Left ventricle myocardium inferior (tissue), 1 donor: Measurements from ENCODE around the gene ADGRE3. TPM values are rescaled to one million over a fixed set of nuclear protein-coding genes. Genes with fewer than 3 reads are reported as not detected.

Source experiments
- DNase-seq: peaks from one replicate; pipeline ENCODE4 v3.0.0-alpha.2; 2020
- H3K27ac ChIP-seq: fragments of 200-600 bp; replicated peaks from 2 replicates; pipeline ENCODE4 v1.8.0; 2021
- H3K27me3 ChIP-seq: fragments of 200-600 bp; 2 replicates; pipeline ENCODE4 v1.8.0; 2021; ENCODE audit warnings: low read depth
- H3K36me3 ChIP-seq: fragments of 200-600 bp; 2 replicates; pipeline ENCODE4 v1.8.0; 2021
- H3K4me1 ChIP-seq: fragments of 200-600 bp; 2 replicates; pipeline ENCODE4 v1.8.0; 2021
- H3K4me3 ChIP-seq: fragments of 200-600 bp; 2 replicates; pipeline ENCODE4 v1.8.0; 2021; ENCODE audit warnings: mild to moderate bottlenecking, moderate library complexity
- H3K9me3 ChIP-seq: fragments of 200-600 bp; replicated peaks from 2 replicates; pipeline ENCODE4 v1.8.0; 2021
- intact Hi-C: fragments of 100-400 bp; cut with micrococcal nuclease; formaldehyde crosslinking; loops from one replicate; pipeline ENCODE4 v1.11.0; 2022
- total RNA-seq: library from RNA; stranded (reverse); fragmentation: NEBNext Ultra II Directional; extraction: Animal tissue kit (Norgen Biotek cat#: 25700); gene quantifications from one replicate; pipeline ENCODE4 v1.2.1, GENCODE V29; 2021
- TF ChIP-seq, protein P1 (sequence below): fragments of 200-600 bp; IDR thresholded peaks from 2 replicates; pipeline ENCODE4 v1.8.0; 2021; ENCODE audit warnings: antibody characterized with exemption, mild to moderate bottlenecking, borderline replicate concordance
- donor health status: DM: no; HTN: yes; CAD: no; lungs with severe emphysema.

The ADGRE3 gene
- total RNA-seq, 1 donor from 2014 or later: not detected

DNA sequence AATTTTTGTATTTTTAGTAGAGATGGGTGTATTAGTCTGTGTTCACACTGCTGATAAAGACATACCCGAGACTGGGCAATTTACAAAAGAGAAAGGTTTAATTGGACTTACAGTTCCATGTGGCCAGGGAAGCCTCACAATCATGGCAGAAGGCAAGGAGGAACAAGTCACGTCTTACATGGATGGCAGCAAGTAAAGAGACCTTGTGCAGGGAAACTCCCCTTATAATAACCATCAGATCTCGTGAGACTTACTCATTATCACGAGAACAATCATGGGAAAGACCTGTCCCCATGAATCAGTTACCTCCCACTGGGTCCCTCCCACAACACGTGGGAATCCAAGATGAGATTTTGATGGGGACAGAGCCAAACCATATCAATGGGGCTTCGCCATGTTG, 29.8 kb upstream of the ADGRE3 start:
- Histone ChIP-seq H3K4me1 (no peaks in the 10 kb centered on the region), H3K36me3 (peaks cover 100% of the 10 kb centered on the region), H3K27ac (no peak overlapping the region), H3K27me3 (no peaks in the 10 kb centered on the region), H3K4me3 (no peak overlapping the region), H3K9me3 (no peaks in the 10 kb centered on the region)
- TF ChIP-seq, protein P1, sequence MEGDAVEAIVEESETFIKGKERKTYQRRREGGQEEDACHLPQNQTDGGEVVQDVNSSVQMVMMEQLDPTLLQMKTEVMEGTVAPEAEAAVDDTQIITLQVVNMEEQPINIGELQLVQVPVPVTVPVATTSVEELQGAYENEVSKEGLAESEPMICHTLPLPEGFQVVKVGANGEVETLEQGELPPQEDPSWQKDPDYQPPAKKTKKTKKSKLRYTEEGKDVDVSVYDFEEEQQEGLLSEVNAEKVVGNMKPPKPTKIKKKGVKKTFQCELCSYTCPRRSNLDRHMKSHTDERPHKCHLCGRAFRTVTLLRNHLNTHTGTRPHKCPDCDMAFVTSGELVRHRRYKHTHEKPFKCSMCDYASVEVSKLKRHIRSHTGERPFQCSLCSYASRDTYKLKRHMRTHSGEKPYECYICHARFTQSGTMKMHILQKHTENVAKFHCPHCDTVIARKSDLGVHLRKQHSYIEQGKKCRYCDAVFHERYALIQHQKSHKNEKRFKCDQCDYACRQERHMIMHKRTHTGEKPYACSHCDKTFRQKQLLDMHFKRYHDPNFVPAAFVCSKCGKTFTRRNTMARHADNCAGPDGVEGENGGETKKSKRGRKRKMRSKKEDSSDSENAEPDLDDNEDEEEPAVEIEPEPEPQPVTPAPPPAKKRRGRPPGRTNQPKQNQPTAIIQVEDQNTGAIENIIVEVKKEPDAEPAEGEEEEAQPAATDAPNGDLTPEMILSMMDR: no peak
- intact Hi-C loops: no loop called here
- DNase-seq: no peak

GRCh38 chr19:14703833-14704232, 29.2 kb upstream of the ADGRE3 start:
- no peak overlapping the region for H3K27ac ChIP-seq
- no peaks in the 10 kb centered on the region for H3K9me3 ChIP-seq
- no peaks in the 10 kb centered on the region for H3K4me1 ChIP-seq
- H3K4me3 ChIP-seq: no peak overlapping the region
- no peaks in the 10 kb centered on the region for H3K27me3 ChIP-seq
- TF ChIP-seq, protein P1: no peak
- intact Hi-C loops: no loop called here
- DNase-seq: no peak
- peaks cover 100% of the 10 kb centered on the region for H3K36me3 ChIP-seq

- no peaks in the 10 kb centered on the region for H3K9me3 ChIP-seq
- no peak for DNase-seq
- TF ChIP-seq, protein P1: no peak
- H3K36me3 ChIP-seq: peaks cover 100% of the 10 kb centered on the region
- H3K27ac ChIP-seq: no peak overlapping the region
- H3K4me3 ChIP-seq: no peak overlapping the region
- intact Hi-C loops: no loop called here
- no peaks in the 10 kb centered on the region for H3K27me3 ChIP-seq
- H3K4me1 ChIP-seq: no peaks in the 10 kb centered on the region
These were observed 26.2 kb upstream of the ADGRE3 start for GRCh38 chr19:14700711-14701375.

DNA sequence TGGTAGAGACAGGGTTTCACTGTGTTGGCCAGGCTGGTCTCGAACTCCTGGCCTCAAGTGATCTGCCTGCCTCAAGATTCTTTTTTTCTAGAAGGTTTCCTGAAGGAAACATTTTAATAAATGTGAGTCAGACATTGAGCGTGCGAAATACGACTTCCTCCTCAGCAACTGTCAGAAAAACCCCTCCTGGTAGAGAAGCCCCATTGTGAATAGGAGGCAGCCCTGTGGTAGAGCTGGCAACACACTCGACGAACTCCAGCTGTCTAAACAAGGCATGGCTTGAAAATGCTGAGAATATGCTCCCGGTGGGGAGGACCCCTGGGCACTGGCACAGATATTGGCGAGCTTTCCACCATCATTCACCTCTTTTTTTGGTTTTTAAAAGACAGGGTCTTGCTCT, 25.0 kb upstream of the ADGRE3 start:
- TF ChIP-seq, protein P1: no peak
- no peak for DNase-seq
- peaks cover 100% of the 10 kb centered on the region for H3K36me3 ChIP-seq
- intact Hi-C loops: no loop called here
- no peak overlapping the region for H3K27ac ChIP-seq
- H3K27me3 ChIP-seq: no peaks in the 10 kb centered on the region
- no peaks in the 10 kb centered on the region for H3K4me1 ChIP-seq
- no peaks in the 10 kb centered on the region for H3K9me3 ChIP-seq
- H3K4me3 ChIP-seq: no peak overlapping the region

DNA sequence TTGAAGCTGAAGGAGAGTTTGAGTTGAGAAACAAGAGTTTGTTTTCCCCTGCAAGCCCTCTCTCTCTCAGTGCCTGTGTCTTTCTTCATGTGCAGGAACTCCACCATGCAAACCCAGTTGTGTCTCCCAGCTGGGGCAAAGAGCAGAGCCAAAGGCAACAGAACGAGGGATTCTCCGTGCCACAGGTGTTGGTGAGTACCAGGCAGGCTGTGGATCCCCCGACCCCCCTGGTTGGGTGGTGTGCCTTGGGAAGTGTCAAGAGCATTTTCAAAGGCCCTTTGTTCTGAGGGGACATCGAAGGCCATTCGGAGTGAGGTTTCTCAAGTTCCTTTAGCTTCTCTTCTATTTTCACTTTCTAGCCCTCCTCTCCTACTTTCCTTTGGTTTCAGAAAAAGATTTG, 20.8 kb upstream of the ADGRE3 start:
- no peak overlapping the region for H3K4me3 ChIP-seq
- no peaks in the 10 kb centered on the region for H3K27me3 ChIP-seq
- no peak for DNase-seq
- intact Hi-C loops: no loop called here
- no peak overlapping the region for H3K27ac ChIP-seq
- H3K9me3 ChIP-seq: no peaks in the 10 kb centered on the region
- peaks cover 70% of the 10 kb centered on the region for H3K36me3 ChIP-seq
- peaks cover 10% of the 10 kb centered on the region for H3K4me1 ChIP-seq
- TF ChIP-seq, protein P1: no peak
